ENCODE results near the gene SLC51A.

- TF ChIP-seq, protein P1, sequence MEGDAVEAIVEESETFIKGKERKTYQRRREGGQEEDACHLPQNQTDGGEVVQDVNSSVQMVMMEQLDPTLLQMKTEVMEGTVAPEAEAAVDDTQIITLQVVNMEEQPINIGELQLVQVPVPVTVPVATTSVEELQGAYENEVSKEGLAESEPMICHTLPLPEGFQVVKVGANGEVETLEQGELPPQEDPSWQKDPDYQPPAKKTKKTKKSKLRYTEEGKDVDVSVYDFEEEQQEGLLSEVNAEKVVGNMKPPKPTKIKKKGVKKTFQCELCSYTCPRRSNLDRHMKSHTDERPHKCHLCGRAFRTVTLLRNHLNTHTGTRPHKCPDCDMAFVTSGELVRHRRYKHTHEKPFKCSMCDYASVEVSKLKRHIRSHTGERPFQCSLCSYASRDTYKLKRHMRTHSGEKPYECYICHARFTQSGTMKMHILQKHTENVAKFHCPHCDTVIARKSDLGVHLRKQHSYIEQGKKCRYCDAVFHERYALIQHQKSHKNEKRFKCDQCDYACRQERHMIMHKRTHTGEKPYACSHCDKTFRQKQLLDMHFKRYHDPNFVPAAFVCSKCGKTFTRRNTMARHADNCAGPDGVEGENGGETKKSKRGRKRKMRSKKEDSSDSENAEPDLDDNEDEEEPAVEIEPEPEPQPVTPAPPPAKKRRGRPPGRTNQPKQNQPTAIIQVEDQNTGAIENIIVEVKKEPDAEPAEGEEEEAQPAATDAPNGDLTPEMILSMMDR (IDR thresholded peaks at IDR 0.05; ENCODE audit: insufficient read depth, low read depth, low read length) = no peak
- TF ChIP-seq EZH2 (IDR thresholded peaks at IDR 0.05; ENCODE audit: insufficient read depth, low read length) = no peak
These were observed 22.6 kb downstream of the SLC51A start for GRCh38 chr3:196238612-196239560.

Measured in astrocyte (in vitro differentiated cells and primary cell).